ENCODE data around the gene CACNA1C.

GRCh38 chr12:2520722-2521246 is 468.0 kb downstream of the CACNA1C start:
- no peak for TF ChIP-seq CTCF (IDR thresholded peaks at IDR 0.05)
- no peak for TF ChIP-seq POLR2A (IDR thresholded peaks at IDR 0.05)
